ENCODE results near the gene CCDC3. TPM values are rescaled to one million over a fixed set of nuclear protein-coding genes. Genes with fewer than 3 reads are reported as not detected.
A peak's percentile ranks its signal among the peaks of the same experiment; 100 is the strongest.

CCDC3 gene
- total RNA-seq, 2 donors from 2014 or later: 17.6 to 41.8 TPM

- intact Hi-C loops (cut with DNase I): no loop called here
- no peak overlapping the region for H3K4me3 ChIP-seq
- 80% methylated on average over 6 of the region's 6 CpGs for WGBS
- H3K36me3 ChIP-seq: no peaks in the 10 kb centered on the region
- no peaks in the 10 kb centered on the region for H3K9me3 ChIP-seq
- no peaks in the 10 kb centered on the region for H3K4me1 ChIP-seq (replicated peaks)
- no peaks in the 10 kb centered on the region for H3K27me3 ChIP-seq (replicated peaks; ENCODE audit: insufficient read depth)
- no peak overlapping the region for H3K27ac ChIP-seq
- DNase-seq (ENCODE audit: low spot score): no peak
- TF ChIP-seq POLR2A (IDR thresholded peaks at IDR 0.05) (no peak), POLR2AphosphoS5 (IDR thresholded peaks at IDR 0.05) (no peak)
- TF ChIP-seq, protein P1, sequence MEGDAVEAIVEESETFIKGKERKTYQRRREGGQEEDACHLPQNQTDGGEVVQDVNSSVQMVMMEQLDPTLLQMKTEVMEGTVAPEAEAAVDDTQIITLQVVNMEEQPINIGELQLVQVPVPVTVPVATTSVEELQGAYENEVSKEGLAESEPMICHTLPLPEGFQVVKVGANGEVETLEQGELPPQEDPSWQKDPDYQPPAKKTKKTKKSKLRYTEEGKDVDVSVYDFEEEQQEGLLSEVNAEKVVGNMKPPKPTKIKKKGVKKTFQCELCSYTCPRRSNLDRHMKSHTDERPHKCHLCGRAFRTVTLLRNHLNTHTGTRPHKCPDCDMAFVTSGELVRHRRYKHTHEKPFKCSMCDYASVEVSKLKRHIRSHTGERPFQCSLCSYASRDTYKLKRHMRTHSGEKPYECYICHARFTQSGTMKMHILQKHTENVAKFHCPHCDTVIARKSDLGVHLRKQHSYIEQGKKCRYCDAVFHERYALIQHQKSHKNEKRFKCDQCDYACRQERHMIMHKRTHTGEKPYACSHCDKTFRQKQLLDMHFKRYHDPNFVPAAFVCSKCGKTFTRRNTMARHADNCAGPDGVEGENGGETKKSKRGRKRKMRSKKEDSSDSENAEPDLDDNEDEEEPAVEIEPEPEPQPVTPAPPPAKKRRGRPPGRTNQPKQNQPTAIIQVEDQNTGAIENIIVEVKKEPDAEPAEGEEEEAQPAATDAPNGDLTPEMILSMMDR (IDR thresholded peaks at IDR 0.05): no peak
These were observed 20.7 kb downstream of the CCDC3 start for GRCh38 chr10:12980713-12981306.

DNA sequence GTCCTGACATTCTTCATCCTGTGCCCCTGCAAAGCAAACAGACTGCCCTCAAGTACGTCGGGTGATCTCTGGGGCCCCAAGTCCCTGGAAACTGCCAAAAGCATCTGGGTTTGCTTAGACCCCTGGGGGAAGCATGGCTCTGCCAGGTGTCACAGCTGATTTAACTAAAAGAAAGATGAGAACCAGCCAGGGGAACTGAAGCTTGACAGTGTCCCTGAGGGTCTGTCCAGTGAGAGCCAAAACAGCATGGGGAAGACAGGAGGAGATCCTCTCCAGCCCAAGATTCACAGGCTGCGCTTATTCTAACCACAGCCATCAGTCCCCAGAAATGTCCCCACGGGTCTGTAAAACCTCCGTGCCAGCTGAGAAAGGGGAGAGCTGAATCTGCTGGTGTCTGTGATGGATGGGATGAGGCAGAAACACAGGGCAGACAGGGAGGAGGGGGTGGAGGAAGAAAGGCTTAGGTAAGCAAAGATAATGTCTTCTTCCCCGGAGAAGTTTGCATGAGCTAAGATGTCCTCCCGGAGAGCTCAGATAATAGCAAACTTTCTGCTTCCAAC lies 21.3 kb downstream of the CCDC3 start:
- Histone ChIP-seq H3K36me3 (no peaks in the 10 kb centered on the region), H3K4me1 (replicated peaks) (no peaks in the 10 kb centered on the region), H3K27ac (no peak overlapping the region), H3K9me3 (no peaks in the 10 kb centered on the region), H3K27me3 (replicated peaks; ENCODE audit: insufficient read depth) (no peaks in the 10 kb centered on the region), H3K4me3 (no peak overlapping the region)
- WGBS: 36% methylated on average over 7 of the region's 7 CpGs
- TF ChIP-seq POLR2A (IDR thresholded peaks at IDR 0.05) (no peak), POLR2AphosphoS5 (IDR thresholded peaks at IDR 0.05) (no peak)
- TF ChIP-seq, protein P1 (IDR thresholded peaks at IDR 0.05): no peak
- intact Hi-C loops (cut with DNase I): no loop called here
- DNase-seq (ENCODE audit: low spot score): no peak

- Histone ChIP-seq H3K9me3 (no peaks in the 10 kb centered on the region), H3K4me1 (replicated peaks) (no peaks in the 10 kb centered on the region), H3K27me3 (replicated peaks; ENCODE audit: insufficient read depth) (no peaks in the 10 kb centered on the region), H3K36me3 (no peaks in the 10 kb centered on the region), H3K4me3 (no peak overlapping the region), H3K27ac (no peak overlapping the region)
- no peak for DNase-seq (ENCODE audit: low spot score)
- 92% methylated on average over 4 of the region's 4 CpGs for WGBS
- intact Hi-C loops (cut with DNase I): no loop called here
- TF ChIP-seq, protein P1 (IDR thresholded peaks at IDR 0.05): no peak
- TF ChIP-seq POLR2A (IDR thresholded peaks at IDR 0.05): no peak
- no peak for TF ChIP-seq POLR2AphosphoS5 (IDR thresholded peaks at IDR 0.05)
These were observed 22.6 kb downstream of the CCDC3 start for GRCh38 chr10:12978891-12979290.

GRCh38 chr10:12975906-12976305 lies 25.6 kb downstream of the CCDC3 start:
- no peak overlapping the region for H3K4me3 ChIP-seq
- H3K27ac ChIP-seq: no peak overlapping the region
- H3K4me1 ChIP-seq (replicated peaks): no peaks in the 10 kb centered on the region
- no peaks in the 10 kb centered on the region for H3K9me3 ChIP-seq
- TF ChIP-seq POLR2A (IDR thresholded peaks at IDR 0.05) (no peak), POLR2AphosphoS5 (IDR thresholded peaks at IDR 0.05) (no peak)
- TF ChIP-seq, protein P1 (IDR thresholded peaks at IDR 0.05): no peak
- intact Hi-C loops (cut with DNase I): no loop called here
- H3K27me3 ChIP-seq (replicated peaks; ENCODE audit: insufficient read depth): no peaks in the 10 kb centered on the region
- H3K36me3 ChIP-seq: no peaks in the 10 kb centered on the region
- DNase-seq (ENCODE audit: low spot score): no peak
- WGBS: 82% methylated on average over 5 of the region's 5 CpGs

DNA sequence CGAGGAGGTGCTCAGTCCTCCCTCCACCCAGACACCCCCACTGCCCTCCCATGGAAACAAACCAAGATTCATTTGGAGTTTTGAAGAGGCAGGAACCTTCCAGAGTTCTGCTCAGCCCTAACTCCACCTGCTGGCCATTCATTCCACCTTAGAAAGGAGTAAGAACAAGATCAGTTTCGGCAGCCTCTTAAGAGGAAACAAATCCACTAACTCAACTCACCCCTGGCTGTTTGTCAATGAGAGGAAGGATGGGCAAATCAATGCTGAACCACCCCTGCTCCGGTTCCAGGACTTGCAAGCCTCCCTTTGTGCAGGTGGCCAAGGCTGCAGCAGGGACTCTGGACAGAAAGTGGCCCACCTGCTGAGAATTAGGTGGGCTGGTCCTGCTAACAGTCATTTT lies 26.2 kb downstream of the CCDC3 start:
- no peak for DNase-seq (ENCODE audit: low spot score)
- TF ChIP-seq, protein P1 (IDR thresholded peaks at IDR 0.05): peak in 2 of 4 experiments; percentile 19 to 37
- TF ChIP-seq POLR2AphosphoS5 (IDR thresholded peaks at IDR 0.05): no peak
- Histone ChIP-seq H3K27ac (no peak overlapping the region), H3K36me3 (no peaks in the 10 kb centered on the region), H3K4me1 (replicated peaks) (no peaks in the 10 kb centered on the region), H3K4me3 (no peak overlapping the region), H3K9me3 (no peaks in the 10 kb centered on the region), H3K27me3 (replicated peaks; ENCODE audit: insufficient read depth) (no peaks in the 10 kb centered on the region)
- 73% methylated on average over 3 of the region's 3 CpGs for WGBS
- intact Hi-C loops (cut with DNase I): no loop called here
